Liver (tissue), 2 donors: ENCODE measurements around the gene SEPTIN10.

Experiments
- CTCF ChIP-seq: fragments of 150-350 bp; IDR thresholded peaks from 2 replicates; pipeline ENCODE4 v1.5.1; 2017; ENCODE audit warnings: improper control_type of control experiment, low read depth, low read length; ENCODE audit not compliant: missing input control
- MAX ChIP-seq: IDR thresholded peaks from 2 replicates; pipeline ENCODE4 v1.6.1; 2016; ENCODE audit warnings: antibody characterized with exemption
- YY1 ChIP-seq: IDR thresholded peaks from 2 replicates; pipeline ENCODE4 v1.6.1; 2016; ENCODE audit warnings: antibody characterized with exemption, mild to moderate bottlenecking
- donor health status: healthy.

- TF ChIP-seq CTCF (no peak), YY1 (no peak), MAX (no peak)
These were observed 71.4 kb downstream of the SEPTIN10 start for GRCh38 chr2:109542384-109542783.
